Endothelial cell of umbilical vein (primary cell): Measurements from ENCODE around the gene PTH1R. TPM values are rescaled to one million over a fixed set of nuclear protein-coding genes. Genes with fewer than 3 reads are reported as not detected.

ENCODE experiments used
- BruUV-seq: library from RNA; stranded (reverse); fragments of 400-500 nt; replicated peaks from 2 replicates; lab custom pipeline; 2021; lab: Mats Ljungman, UMichigan
- CTCF ChIA-PET: fragments of 300-600, 350-600 bp; sonication (Branson Sonifier 250); formaldehyde crosslinking; loops from one replicate; lab custom pipeline; 2021; ENCODE audit warnings: antibody characterized with exemption, inconsistent platforms; lab: Charles Lee
- POLR2A ChIA-PET: fragments of 300-600, 350-600 bp; sonication (Branson Sonifier 250); formaldehyde crosslinking; loops from one replicate; lab custom pipeline; 2021; ENCODE audit warnings: antibody characterized with exemption, inconsistent platforms; lab: Charles Lee
- DNase-seq: peaks from one replicate; pipeline ENCODE4 v3.0.0-alpha.2; 2011; ENCODE audit warnings: low read depth, low spot score
- FAIRE-seq: peaks from 2 replicates; lab custom pipeline; 2011; peaks lifted over from hg19 to GRCh38; lab: Jason Lieb, UNC
- H2AFZ ChIP-seq: 2 replicates; pipeline ENCODE4 v1.6.0; 2012; ENCODE audit warnings: low read depth, low read length, control low read depth, inconsistent platforms
- H3K27ac ChIP-seq: 2 replicates; pipeline ENCODE4 v1.5.1; 2011; ENCODE audit warnings: low read depth, mild to moderate bottlenecking, control low read depth, low read length, moderate library complexity; ENCODE audit not compliant: insufficient read depth
- H3K27me3 ChIP-seq, 2 experiments: 2 replicates each; pipeline versions ENCODE4 v1.6.0 to v1.6.1; 2011; ENCODE audit warnings: low read length in 2 of 2, mixed read lengths in 1 of 2; ENCODE audit not compliant: control insufficient read depth in 2 of 2, insufficient read depth in 2 of 2
- H3K36me3 ChIP-seq, 2 experiments: 2 replicates in 1 of 2; 3 replicates in 1 of 2; pipeline ENCODE4 v1.5.1; 2011; ENCODE audit warnings: low read length in 2 of 2, mild to moderate bottlenecking in 1 of 2, moderate library complexity in 1 of 2; ENCODE audit not compliant: control insufficient read depth in 2 of 2, insufficient read depth in 2 of 2; ENCODE audit errors: extremely low read depth in 1 of 2
- H3K4me1 ChIP-seq: 3 replicates; pipeline ENCODE4 v1.5.1; 2011; ENCODE audit warnings: mild to moderate bottlenecking, low read length; ENCODE audit not compliant: control insufficient read depth, insufficient read depth; ENCODE audit errors: extremely low read depth
- H3K4me2 ChIP-seq: 2 replicates; pipeline ENCODE4 v1.6.1; 2011; ENCODE audit warnings: low read length, control low read depth, mixed read lengths; ENCODE audit not compliant: insufficient read depth
- H3K4me3 ChIP-seq, 3 experiments: fragments of 200-600 bp in 1 of 3; sonication (generic), shearing (Covaris generic) in 1 of 3; replicated peaks in 1 of 3; 2 replicates each; pipeline ENCODE4 v1.5.1; 2011 to 2016; ENCODE audit warnings: control low read depth in 3 of 3, low read length in 3 of 3, mild to moderate bottlenecking in 2 of 3, inconsistent platforms in 1 of 3, low read depth in 1 of 3, moderate library complexity in 1 of 3; ENCODE audit not compliant: insufficient read depth in 1 of 3
- H3K79me2 ChIP-seq: 2 replicates; pipeline ENCODE4 v1.6.0; 2012; ENCODE audit warnings: low read length, inconsistent platforms; ENCODE audit not compliant: control insufficient read depth, insufficient read depth
- H3K9ac ChIP-seq: replicated peaks from 2 replicates; pipeline ENCODE3; 2011; ENCODE audit warnings: low read length, control low read depth; ENCODE audit not compliant: insufficient read depth; ENCODE audit errors: extremely low read depth
- H3K9me1 ChIP-seq: replicated peaks from 3 replicates; pipeline ENCODE4 v1.6.0; 2011; ENCODE audit warnings: mild to moderate bottlenecking, low read length; ENCODE audit not compliant: control insufficient read depth, insufficient read depth; ENCODE audit errors: extremely low read depth
- H3K9me3 ChIP-seq: replicated peaks from 2 replicates; pipeline ENCODE4 v1.5.1; 2012; ENCODE audit warnings: low read length, inconsistent platforms; ENCODE audit not compliant: control insufficient read depth, insufficient read depth
- H4K20me1 ChIP-seq: replicated peaks from 2 replicates; pipeline ENCODE3; 2011; ENCODE audit warnings: mild to moderate bottlenecking, low read length; ENCODE audit not compliant: control insufficient read depth, insufficient read depth; ENCODE audit errors: extremely low read depth
- CTCF ChIP-seq, 2 donors: IDR thresholded peaks; 1 replicate in 1 of 2; 2 replicates in 1 of 2; pipeline ENCODE4 v1.5.1; 2011; ENCODE audit warnings: low read length in 2 of 2, mild to moderate bottlenecking in 2 of 2, moderate library complexity in 2 of 2, control low read depth in 1 of 2, inconsistent platforms in 1 of 2, low read depth in 1 of 2; ENCODE audit not compliant: insufficient read depth in 1 of 2; ENCODE audit errors: extremely low read depth in 1 of 2
- EZH2 ChIP-seq: IDR thresholded peaks from 2 replicates; pipeline ENCODE4 v1.6.1; 2012; ENCODE audit warnings: borderline replicate concordance, low read depth, mild to moderate bottlenecking, moderate library complexity, low read length, inconsistent platforms; ENCODE audit not compliant: severe bottlenecking
- FOS ChIP-seq: IDR thresholded peaks from 2 replicates; pipeline ENCODE4 v1.6.1; 2011; ENCODE audit warnings: mild to moderate bottlenecking, low read length, moderate library complexity, borderline replicate concordance; ENCODE audit not compliant: insufficient read depth
- POLR2AphosphoS5 ChIP-seq: IDR thresholded peaks from 2 replicates; pipeline ENCODE4 v1.6.1; 2012; ENCODE audit warnings: low read depth, mild to moderate bottlenecking, control low read depth, low read length, moderate library complexity; ENCODE audit not compliant: insufficient read depth
- dilution Hi-C: fragments of 300-500 bp; cut with MboI; formaldehyde crosslinking; loops from one replicate; pipeline ENCODE4 v1.15.0; 2019; ENCODE audit warnings: low sequenced_read_pairs; ENCODE audit not compliant: extremely low pct_ligation_motif_present
- intact Hi-C: fragments of 100-400 bp; cut with micrococcal nuclease; formaldehyde crosslinking; loops from one replicate; pipeline ENCODE4 v1.10.0; 2022
- polyA plus RNA-seq, 4 experiments: library from polyadenylated mRNA; depleted of rRNA in 3 of 4; stranded (reverse) in 3 of 4; unstranded in 1 of 4; fragments of >200 nt; gene quantifications; 2 replicates each; pipeline versions ENCODE4 v1.2.1 to v1.2.3, GENCODE V29; 2011 to 2012; ENCODE audit warnings: missing spikeins in 1 of 4
- total RNA-seq: library from RNA; stranded (reverse); gene quantifications from 2 replicates; pipeline ENCODE4 v1.2.3, GENCODE V29; 2021

Gene PTH1R
- total and polyA plus RNA-seq, 2 donors (not counting 3 experiments of a cell fraction or from before 2014, with no cell fraction given) = 0.08 to 0.46 TPM

- no peaks in the 10 kb centered on the region for H3K79me2 ChIP-seq
- intact Hi-C loops = loop anchor here (1.0 to 10.0 kb wide), 3 partner anchors 29 to 410 kb away; no protein-coding TSS in a partner anchor
- H3K9me1 ChIP-seq = no peaks in the 10 kb centered on the region
- H2AFZ ChIP-seq = no peak overlapping the region
- dilution Hi-C loops = no loop called here
- CTCF ChIA-PET = interaction anchor here (0.6 to 4.4 kb wide), 22 partner anchors 10 to 231 kb away, joined by 3 to 31 read pairs (median 4); partner anchors contain the start of gene PTH1R
- peak; percentile 56 for DNase-seq
- H3K4me2 ChIP-seq = no peak overlapping the region
- no peaks in the 10 kb centered on the region for H3K9me3 ChIP-seq
- POLR2A ChIA-PET = interaction anchor here (0.6 kb wide), 1 partner anchor 78 kb away, joined by 3 read pairs; no protein-coding TSS in a partner anchor
- H3K4me3 ChIP-seq = no peak overlapping the region
- no peaks in the 10 kb centered on the region for H4K20me1 ChIP-seq
- TF ChIP-seq FOS = no peak
- TF ChIP-seq POLR2AphosphoS5 = no peak
- peak; percentile 77 to 89 for TF ChIP-seq CTCF (IDR thresholded peaks at IDR 0.05; ENCODE audit: extremely low read depth in 1 of 2, insufficient read depth in 1 of 2, low read depth in 1 of 2, low read length in 2 of 2)
- TF ChIP-seq EZH2 = no peak
- no peak overlapping the region for H3K9ac ChIP-seq
- no peaks in the 10 kb centered on the region for H3K36me3 ChIP-seq
- peak; percentile 54 for FAIRE-seq
- H3K4me1 ChIP-seq = peaks cover 6% of the 10 kb centered on the region
- no peak overlapping the region for H3K27ac ChIP-seq
- no peaks in the 10 kb centered on the region for H3K27me3 ChIP-seq
- no TSS peak for BruUV-seq
Measured at GRCh38 chr3:46895204-46895660, 17.7 kb downstream of the PTH1R start.
